HCT116 (cell line): ENCODE results near the gene ARMC10.

ENCODE experiments used
- POLR2A ChIP-seq: IDR thresholded peaks from 2 replicates; pipeline ENCODE4 v1.7.0; 2011; ENCODE audit warnings: borderline replicate concordance; ENCODE audit not compliant: insufficient read depth, insufficient read length; ENCODE audit errors: extremely low read depth
- SRF ChIP-seq: IDR thresholded peaks from 2 replicates; pipeline ENCODE4 v1.6.1; 2012; ENCODE audit warnings: low read depth

- TF ChIP-seq SRF (no peak), POLR2A (no peak)
These were observed 42.1 kb downstream of the ARMC10 start for GRCh38 chr7:103116991-103117390.
